SK-N-SH treated with all-trans-retinoic acid at 6 μM for 48 hours (cell line): ENCODE measurements around the gene LELP1.

Source experiments
- ATAC-seq: fragments of 200-7000 bp; cut with Tn5 transposase; 3 replicates; pipeline ENCODE4 v1.9.1; 2020; ENCODE audit warnings: mild to moderate bottlenecking, moderate library complexity
- ARNTL ChIP-seq: fragments of 450-650 bp; formaldehyde crosslinking; IDR thresholded peaks from 2 replicates; pipeline ENCODE4 v1.5.0; 2020; ENCODE audit warnings: low read depth, mild to moderate bottlenecking, moderate library complexity, borderline replicate concordance
- CSDC2 ChIP-seq: fragments of 250-450 bp; sonication (Bioruptor Pico); IDR thresholded peaks from 2 replicates; pipeline ENCODE4 v1.5.0; 2020; ENCODE audit warnings: mild to moderate bottlenecking, moderate library complexity
- CSRNP3 ChIP-seq: fragments of 250-450 bp; sonication (Bioruptor Pico); IDR thresholded peaks from 2 replicates; pipeline ENCODE4 v1.5.1; 2021; ENCODE audit warnings: mild to moderate bottlenecking, moderate library complexity
- ESRRG ChIP-seq: fragments of 250-450 bp; sonication (Bioruptor Pico); IDR thresholded peaks from 2 replicates; pipeline ENCODE4 v1.6.1; 2021; ENCODE audit warnings: mild to moderate bottlenecking
- GLIS3 ChIP-seq: fragments of 250-450 bp; sonication (Bioruptor Pico); IDR thresholded peaks from 2 replicates; pipeline ENCODE4 v1.5.0; 2020; ENCODE audit warnings: mild to moderate bottlenecking, moderate library complexity
- ISL1 ChIP-seq: fragments of 250-450 bp; sonication (Bioruptor Pico); IDR thresholded peaks from 2 replicates; pipeline ENCODE4 v2.1.2; 2022; ENCODE audit warnings: mild to moderate bottlenecking, moderate library complexity
- OSR1 ChIP-seq: fragments of 250-450 bp; sonication (Bioruptor Pico); IDR thresholded peaks from 2 replicates; pipeline ENCODE4 v1.8.0; 2022; ENCODE audit warnings: moderate library complexity, mild to moderate bottlenecking, inconsistent platforms
- POU6F1 ChIP-seq: fragments of 250-450 bp; sonication (Bioruptor Pico); IDR thresholded peaks from 2 replicates; pipeline ENCODE4 v1.8.0; 2021; ENCODE audit warnings: low read depth, mild to moderate bottlenecking, moderate library complexity, borderline replicate concordance
- PPARA ChIP-seq: fragments of 250-450 bp; sonication (Bioruptor Pico); IDR thresholded peaks from 2 replicates; pipeline ENCODE4 v1.5.0; 2020; ENCODE audit warnings: mild to moderate bottlenecking, borderline replicate concordance
- RARB ChIP-seq: fragments of 250-450 bp; sonication (Bioruptor Pico); IDR thresholded peaks from 2 replicates; pipeline ENCODE4 v1.8.0; 2021; ENCODE audit warnings: mild to moderate bottlenecking, moderate library complexity
- SNAI2 ChIP-seq: fragments of 250-450 bp; sonication (Bioruptor Pico); IDR thresholded peaks from 2 replicates; pipeline ENCODE4 v1.5.0; 2020; ENCODE audit warnings: mild to moderate bottlenecking, moderate library complexity
- TCF4 ChIP-seq: fragments of 250-450 bp; sonication (Bioruptor Pico); IDR thresholded peaks from 2 replicates; pipeline ENCODE4 v1.8.0; 2021; ENCODE audit warnings: mild to moderate bottlenecking, moderate library complexity, borderline replicate concordance
- TOX ChIP-seq: fragments of 250-450 bp; sonication (Bioruptor Pico); IDR thresholded peaks from 2 replicates; pipeline ENCODE4 v1.8.0; 2021; ENCODE audit warnings: mild to moderate bottlenecking, moderate library complexity, borderline replicate concordance
- TSHZ2 ChIP-seq: fragments of 250-450 bp; sonication (Bioruptor Pico); IDR thresholded peaks from 2 replicates; pipeline ENCODE4 v1.5.0; 2020; ENCODE audit warnings: mild to moderate bottlenecking, moderate library complexity
- ZFP3 ChIP-seq: fragments of 250-450 bp; sonication (Bioruptor Pico); IDR thresholded peaks from 2 replicates; pipeline ENCODE4 v1.5.0; 2020; ENCODE audit warnings: mild to moderate bottlenecking, moderate library complexity
- ZFP30 ChIP-seq: fragments of 450-650 bp; formaldehyde crosslinking; IDR thresholded peaks from 2 replicates; pipeline ENCODE4 v1.5.0; 2022; ENCODE audit warnings: mild to moderate bottlenecking, moderate library complexity
- ZNF70 ChIP-seq: fragments of 450-650 bp; formaldehyde crosslinking; IDR thresholded peaks from 2 replicates; pipeline ENCODE4 v1.5.0; 2020; ENCODE audit warnings: mild to moderate bottlenecking, moderate library complexity

Gene LELP1

GRCh38 chr1:153190373-153190772 lies 12.9 kb upstream of the LELP1 start:
- TF ChIP-seq TOX (CRISPR knock-in tag) (no peak), RARB (no peak), TCF4 (no peak), TSHZ2 (CRISPR knock-in tag) (no peak), ARNTL (CRISPR knock-in tag) (no peak), SNAI2 (CRISPR knock-in tag) (no peak), PPARA (CRISPR knock-in tag) (no peak), CSDC2 (CRISPR knock-in tag) (no peak), CSRNP3 (CRISPR knock-in tag) (no peak), POU6F1 (CRISPR knock-in tag) (no peak)
- TF ChIP-seq, all 23 proteins: peak for 0
- ATAC-seq, result no peak

- TF ChIP-seq ESRRG (CRISPR knock-in tag) (no peak), ZFP30 (CRISPR knock-in tag) (no peak), TOX (CRISPR knock-in tag) (no peak), ARNTL (CRISPR knock-in tag) (no peak), TSHZ2 (CRISPR knock-in tag) (no peak), ISL1 (CRISPR knock-in tag) (no peak), POU6F1 (CRISPR knock-in tag) (no peak), ZNF70 (CRISPR knock-in tag) (no peak), TCF4 (no peak), GLIS3 (CRISPR knock-in tag) (no peak), RARB (no peak), OSR1 (CRISPR knock-in tag) (no peak)
- ATAC-seq, result peak; percentile 53; the same call in 1 of the 3 replicates
These were observed 10.5 kb upstream of the LELP1 start for GRCh38 chr1:153192697-153193096.

GRCh38 chr1:153194331-153195050 lies 8.7 kb upstream of the LELP1 start:
- no peak for ATAC-seq
- no peak for TF ChIP-seq ZFP3 (CRISPR knock-in tag)
- TF ChIP-seq, all 23 proteins: peak for 0
